SK-N-MC (cell line): Measurements from ENCODE around the gene GLOD5.

Experiments used
- EZH2 ChIP-seq: fragments of 200-600 bp; sonication (generic); IDR thresholded peaks from one replicate; pipeline ENCODE4 v1.6.1; 2017; ENCODE audit warnings: antibody characterized with exemption
- POLR2AphosphoS5 ChIP-seq: IDR thresholded peaks from 2 replicates; pipeline ENCODE4 v1.6.1; 2012; ENCODE audit warnings: mild to moderate bottlenecking, low read depth, low read length, borderline replicate concordance

DNA sequence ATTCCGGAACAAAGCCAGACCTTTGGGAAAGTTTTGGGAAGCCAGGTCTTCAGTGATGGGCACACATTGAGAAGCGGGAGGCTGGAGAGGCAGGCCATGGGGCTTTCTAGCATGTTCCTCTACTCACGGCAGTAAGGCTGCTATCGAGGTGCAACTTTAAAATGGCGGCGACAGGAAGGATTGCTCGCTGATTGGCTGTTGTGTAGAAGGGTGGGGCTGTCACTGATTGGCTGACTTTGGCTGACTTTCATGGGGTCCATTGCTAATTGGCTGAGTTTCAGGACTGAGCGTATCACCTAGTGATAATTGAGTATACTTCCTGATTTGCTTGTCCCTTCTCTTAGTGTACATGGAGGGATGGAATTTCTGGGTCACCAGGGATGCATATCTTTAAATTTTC lies 19.7 kb upstream of the GLOD5 start:
- TF ChIP-seq EZH2 (no peak), POLR2AphosphoS5 (no peak)
